WTC11 (cell line): ENCODE measurements around the gene ARHGAP4. TPM values are rescaled to one million over a fixed set of nuclear protein-coding genes. Genes with fewer than 3 reads are reported as not detected.

ENCODE experiments used
- ATAC-seq: fragments of 200-7000 bp; cut with Tn5 transposase; 2 replicates; pipeline ENCODE4 v1.10.0; 2021; ENCODE audit warnings: mild to moderate bottlenecking, moderate library complexity
- CTCF ChIA-PET: fragments of 300-600 bp; sonication (Branson Sonifier 250); formaldehyde crosslinking; loops from one replicate; lab custom pipeline; 2021; ENCODE audit warnings: antibody characterized with exemption; lab: Charles Lee
- POLR2A ChIA-PET: fragments of 350-600 bp; sonication (Branson Sonifier 250); formaldehyde crosslinking; loops from one replicate; lab custom pipeline; 2021; ENCODE audit warnings: antibody characterized with exemption; lab: Charles Lee
- DNase-seq: peaks from one replicate; pipeline ENCODE4 v3.0.0; 2021; ENCODE audit warnings: low spot score
- H3K27ac Mint-ChIP-seq: 2 replicates; pipeline ENCODE4 v1.8.0; 2021; ENCODE audit warnings: mixed read lengths
- H3K27me3 Mint-ChIP-seq: 2 replicates; pipeline ENCODE4 v1.8.0; 2021; ENCODE audit warnings: low read depth, mild to moderate bottlenecking, moderate library complexity, mixed read lengths
- H3K36me3 Mint-ChIP-seq: 2 replicates; pipeline ENCODE4 v1.8.0; 2021; ENCODE audit warnings: mixed read lengths
- H3K4me1 Mint-ChIP-seq: 2 replicates; pipeline ENCODE4 v1.8.0; 2022; ENCODE audit warnings: mixed read lengths
- H3K4me3 Mint-ChIP-seq: 2 replicates; pipeline ENCODE4 v1.8.0; 2021; ENCODE audit warnings: mild to moderate bottlenecking, moderate library complexity, mixed read lengths
- H3K9me3 Mint-ChIP-seq: 2 replicates; pipeline ENCODE4 v1.8.0; 2021; ENCODE audit warnings: mixed read lengths
- ATF6 ChIP-seq: sonication (generic); formaldehyde crosslinking; IDR thresholded peaks from 2 replicates; pipeline ENCODE4 v1.8.1; 2023; ENCODE audit warnings: mild to moderate bottlenecking, missing genetic modification reagents
- CBFB ChIP-seq: sonication (generic); formaldehyde crosslinking; IDR thresholded peaks from 2 replicates; pipeline ENCODE4 v1.8.1; 2022; ENCODE audit warnings: mild to moderate bottlenecking, low read depth, missing genetic modification reagents
- FOXP1 ChIP-seq: sonication (generic); formaldehyde crosslinking; IDR thresholded peaks from 2 replicates; pipeline ENCODE4 v1.8.0; 2022; ENCODE audit warnings: missing genetic modification reagents, mild to moderate bottlenecking, moderate library complexity, borderline replicate concordance
- GABPB1 ChIP-seq: sonication (generic); formaldehyde crosslinking; IDR thresholded peaks from 2 replicates; pipeline ENCODE4 v1.8.1; 2023; ENCODE audit warnings: mild to moderate bottlenecking, missing genetic modification reagents
- MXD4 ChIP-seq: fragments of 250-450 bp; sonication (Bioruptor Pico); IDR thresholded peaks from 2 replicates; pipeline ENCODE4 v1.8.0; 2021; ENCODE audit warnings: mild to moderate bottlenecking, moderate library complexity, borderline replicate concordance
- NFE2L1 ChIP-seq: sonication (generic); formaldehyde crosslinking; IDR thresholded peaks from 2 replicates; pipeline ENCODE4 v1.8.1; 2023; ENCODE audit warnings: missing genetic modification reagents
- RELA ChIP-seq: sonication (generic); formaldehyde crosslinking; IDR thresholded peaks from 2 replicates; pipeline ENCODE4 v1.8.1; 2022; ENCODE audit warnings: missing genetic modification reagents, mild to moderate bottlenecking, borderline replicate concordance
- SMAD4 ChIP-seq: sonication (generic); formaldehyde crosslinking; IDR thresholded peaks from 2 replicates; pipeline ENCODE4 v1.8.0; 2022; ENCODE audit warnings: mild to moderate bottlenecking, missing genetic modification reagents
- TEAD4 ChIP-seq: sonication (generic); formaldehyde crosslinking; IDR thresholded peaks from 2 replicates; pipeline ENCODE4 v1.8.0; 2022; ENCODE audit warnings: mild to moderate bottlenecking, missing genetic modification reagents
- TP53 ChIP-seq: sonication (generic); formaldehyde crosslinking; IDR thresholded peaks from 2 replicates; pipeline ENCODE4 v1.8.1; 2023; ENCODE audit warnings: mild to moderate bottlenecking, missing genetic modification reagents
- ZNF532 ChIP-seq: fragments of 250-450 bp; sonication (Bioruptor Pico); IDR thresholded peaks from 2 replicates; pipeline ENCODE4 v1.9.0; 2021; ENCODE audit warnings: mild to moderate bottlenecking, borderline replicate concordance
- total RNA-seq: library from RNA; stranded (reverse); gene quantifications from 3 replicates; pipeline ENCODE4 v1.2.3, GENCODE V29; 2021
- TF ChIP-seq, protein P1 (sequence below): fragments of 200-600 bp; IDR thresholded peaks from 2 replicates; pipeline ENCODE4 v1.8.0; 2022; ENCODE audit warnings: antibody characterized with exemption
- TF ChIP-seq, protein P2 (sequence below): sonication (generic); formaldehyde crosslinking; IDR thresholded peaks from 2 replicates; pipeline ENCODE4 v1.8.1; 2022; ENCODE audit warnings: mild to moderate bottlenecking, missing genetic modification reagents, moderate library complexity, borderline replicate concordance
- TF ChIP-seq, protein P3 (sequence below): sonication (generic); formaldehyde crosslinking; IDR thresholded peaks from 2 replicates; pipeline ENCODE4 v1.8.1; 2023; ENCODE audit warnings: mild to moderate bottlenecking, missing genetic modification reagents, moderate library complexity
- TF ChIP-seq, protein P4 (sequence below): sonication (generic); formaldehyde crosslinking; IDR thresholded peaks from 2 replicates; pipeline ENCODE4 v1.8.1; 2022; ENCODE audit warnings: mild to moderate bottlenecking, moderate library complexity, missing genetic modification reagents
- TF ChIP-seq, protein P5 (sequence below): sonication (generic); formaldehyde crosslinking; IDR thresholded peaks from 2 replicates; pipeline ENCODE4 v1.8.0; 2022; ENCODE audit warnings: mild to moderate bottlenecking, missing genetic modification reagents
- TF ChIP-seq, protein P6 (sequence below): sonication (generic); formaldehyde crosslinking; IDR thresholded peaks from 2 replicates; pipeline ENCODE4 v1.8.0; 2023; ENCODE audit warnings: mild to moderate bottlenecking, missing genetic modification reagents

The ARHGAP4 gene
- total RNA-seq, 1 experiment from 2014 or later: 52.1 TPM

DNA sequence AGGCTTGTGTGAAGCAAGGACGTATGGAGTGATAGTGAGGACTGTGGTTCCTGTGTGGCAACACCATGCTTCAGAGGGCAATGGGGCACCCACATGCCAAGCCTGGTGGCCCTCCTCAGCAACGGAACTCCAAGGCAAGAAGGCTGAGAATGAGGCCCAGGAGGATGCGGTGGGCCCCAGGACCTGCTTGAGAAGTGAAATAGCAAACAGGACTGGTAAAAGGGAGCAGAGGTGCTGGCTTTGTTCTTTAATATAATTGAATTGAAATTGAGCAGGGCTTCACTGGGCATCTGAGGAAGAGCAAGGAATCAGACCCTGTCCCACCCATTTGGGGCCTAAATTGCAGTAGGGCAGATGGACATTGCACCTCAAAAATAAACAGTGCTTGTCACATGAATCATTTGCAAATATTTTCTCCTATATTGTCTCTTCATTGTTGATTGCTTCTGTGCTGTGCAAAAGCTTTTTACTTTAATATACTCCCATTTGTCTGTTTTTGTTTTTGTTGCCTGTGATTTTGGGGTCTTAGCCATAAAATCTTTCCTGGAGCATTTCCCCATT lies 48.7 kb upstream of the ARHGAP4 start (continued):
- TF ChIP-seq, protein P1, sequence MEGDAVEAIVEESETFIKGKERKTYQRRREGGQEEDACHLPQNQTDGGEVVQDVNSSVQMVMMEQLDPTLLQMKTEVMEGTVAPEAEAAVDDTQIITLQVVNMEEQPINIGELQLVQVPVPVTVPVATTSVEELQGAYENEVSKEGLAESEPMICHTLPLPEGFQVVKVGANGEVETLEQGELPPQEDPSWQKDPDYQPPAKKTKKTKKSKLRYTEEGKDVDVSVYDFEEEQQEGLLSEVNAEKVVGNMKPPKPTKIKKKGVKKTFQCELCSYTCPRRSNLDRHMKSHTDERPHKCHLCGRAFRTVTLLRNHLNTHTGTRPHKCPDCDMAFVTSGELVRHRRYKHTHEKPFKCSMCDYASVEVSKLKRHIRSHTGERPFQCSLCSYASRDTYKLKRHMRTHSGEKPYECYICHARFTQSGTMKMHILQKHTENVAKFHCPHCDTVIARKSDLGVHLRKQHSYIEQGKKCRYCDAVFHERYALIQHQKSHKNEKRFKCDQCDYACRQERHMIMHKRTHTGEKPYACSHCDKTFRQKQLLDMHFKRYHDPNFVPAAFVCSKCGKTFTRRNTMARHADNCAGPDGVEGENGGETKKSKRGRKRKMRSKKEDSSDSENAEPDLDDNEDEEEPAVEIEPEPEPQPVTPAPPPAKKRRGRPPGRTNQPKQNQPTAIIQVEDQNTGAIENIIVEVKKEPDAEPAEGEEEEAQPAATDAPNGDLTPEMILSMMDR: no peak
- TF ChIP-seq, protein P2, sequence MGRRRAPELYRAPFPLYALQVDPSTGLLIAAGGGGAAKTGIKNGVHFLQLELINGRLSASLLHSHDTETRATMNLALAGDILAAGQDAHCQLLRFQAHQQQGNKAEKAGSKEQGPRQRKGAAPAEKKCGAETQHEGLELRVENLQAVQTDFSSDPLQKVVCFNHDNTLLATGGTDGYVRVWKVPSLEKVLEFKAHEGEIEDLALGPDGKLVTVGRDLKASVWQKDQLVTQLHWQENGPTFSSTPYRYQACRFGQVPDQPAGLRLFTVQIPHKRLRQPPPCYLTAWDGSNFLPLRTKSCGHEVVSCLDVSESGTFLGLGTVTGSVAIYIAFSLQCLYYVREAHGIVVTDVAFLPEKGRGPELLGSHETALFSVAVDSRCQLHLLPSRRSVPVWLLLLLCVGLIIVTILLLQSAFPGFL (CRISPR knock-in tag): no peak
- TF ChIP-seq NFE2L1 (CRISPR knock-in tag) (no peak), SMAD4 (no peak), FOXP1 (CRISPR knock-in tag) (no peak)
- TF ChIP-seq, protein P3, sequence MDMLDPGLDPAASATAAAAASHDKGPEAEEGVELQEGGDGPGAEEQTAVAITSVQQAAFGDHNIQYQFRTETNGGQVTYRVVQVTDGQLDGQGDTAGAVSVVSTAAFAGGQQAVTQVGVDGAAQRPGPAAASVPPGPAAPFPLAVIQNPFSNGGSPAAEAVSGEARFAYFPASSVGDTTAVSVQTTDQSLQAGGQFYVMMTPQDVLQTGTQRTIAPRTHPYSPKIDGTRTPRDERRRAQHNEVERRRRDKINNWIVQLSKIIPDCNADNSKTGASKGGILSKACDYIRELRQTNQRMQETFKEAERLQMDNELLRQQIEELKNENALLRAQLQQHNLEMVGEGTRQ (CRISPR knock-in tag): no peak
- TF ChIP-seq, protein P4, sequence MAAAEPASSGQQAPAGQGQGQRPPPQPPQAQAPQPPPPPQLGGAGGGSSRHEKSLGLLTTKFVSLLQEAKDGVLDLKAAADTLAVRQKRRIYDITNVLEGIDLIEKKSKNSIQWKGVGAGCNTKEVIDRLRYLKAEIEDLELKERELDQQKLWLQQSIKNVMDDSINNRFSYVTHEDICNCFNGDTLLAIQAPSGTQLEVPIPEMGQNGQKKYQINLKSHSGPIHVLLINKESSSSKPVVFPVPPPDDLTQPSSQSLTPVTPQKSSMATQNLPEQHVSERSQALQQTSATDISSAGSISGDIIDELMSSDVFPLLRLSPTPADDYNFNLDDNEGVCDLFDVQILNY (CRISPR knock-in tag): no peak
- TF ChIP-seq, protein P5, sequence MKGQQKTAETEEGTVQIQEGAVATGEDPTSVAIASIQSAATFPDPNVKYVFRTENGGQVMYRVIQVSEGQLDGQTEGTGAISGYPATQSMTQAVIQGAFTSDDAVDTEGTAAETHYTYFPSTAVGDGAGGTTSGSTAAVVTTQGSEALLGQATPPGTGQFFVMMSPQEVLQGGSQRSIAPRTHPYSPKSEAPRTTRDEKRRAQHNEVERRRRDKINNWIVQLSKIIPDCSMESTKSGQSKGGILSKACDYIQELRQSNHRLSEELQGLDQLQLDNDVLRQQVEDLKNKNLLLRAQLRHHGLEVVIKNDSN: no peak

DNA sequence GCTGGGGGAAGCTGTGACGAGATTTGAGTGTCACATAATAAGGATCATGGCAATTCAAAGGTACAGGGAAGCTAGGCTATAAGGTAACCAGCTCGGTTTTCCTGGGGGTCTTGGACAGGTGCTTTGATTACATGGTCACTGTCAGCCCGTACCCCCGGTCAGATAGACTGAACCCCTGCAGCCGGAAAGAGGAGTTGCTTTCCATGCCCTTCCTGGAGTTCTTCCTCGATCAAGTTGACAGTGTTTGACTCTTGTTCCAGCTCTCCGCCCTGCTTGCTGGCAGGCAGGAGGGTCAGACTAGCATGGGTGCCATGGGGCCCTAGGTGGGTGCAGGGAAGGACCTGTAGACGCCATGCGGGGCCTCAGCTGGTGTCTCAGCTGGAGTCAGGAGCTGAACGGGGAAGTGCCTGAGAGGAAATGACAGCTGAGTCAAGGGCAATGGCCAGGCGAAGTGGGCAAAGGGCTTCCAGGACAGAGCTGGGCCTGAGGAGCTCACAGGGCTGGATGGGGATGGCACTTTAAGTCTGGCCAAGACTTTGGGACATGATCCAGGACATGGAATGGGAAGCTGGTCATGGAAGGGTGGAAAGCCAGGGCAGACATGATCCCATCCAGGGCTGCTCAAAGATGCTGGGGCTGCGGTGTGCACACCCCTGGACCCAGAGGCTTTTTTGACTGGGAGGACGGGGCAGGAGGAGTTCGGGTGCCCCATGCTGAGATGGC lies 48.1 kb upstream of the ARHGAP4 start:
- Mint-ChIP-seq H3K27me3 (no peaks in the 10 kb centered on the region), H3K27ac (peak overlapping the region; percentile 21), H3K4me1 (0 out of 2 replicates have a peak, but pooled peaks cover 10% of the 10 kb centered on the region), H3K36me3 (no peaks in the 10 kb centered on the region; the same call in 1 of the 2 replicates), H3K4me3 (no peak overlapping the region; the same call in 1 of the 2 replicates), H3K9me3 (no peaks in the 10 kb centered on the region)
- CTCF ChIA-PET: interaction anchor here (1.1 kb wide), 2 partner anchors 40 to 334 kb away, joined by 3 to 4 read pairs; no protein-coding TSS in a partner anchor
- DNase-seq: no peak
- POLR2A ChIA-PET: interaction anchor here (0.8 kb wide), 1 partner anchor 28 kb away, joined by 3 read pairs; no protein-coding TSS in a partner anchor
- ATAC-seq: no peak
- TF ChIP-seq RELA (no peak), MXD4 (CRISPR knock-in tag) (no peak), GABPB1 (CRISPR knock-in tag) (no peak), ZNF532 (CRISPR knock-in tag) (no peak), TEAD4 (CRISPR knock-in tag) (no peak), CBFB (CRISPR knock-in tag) (no peak), ATF6 (CRISPR knock-in tag) (no peak), TP53 (CRISPR knock-in tag) (no peak)
- TF ChIP-seq, protein P5: no peak
- TF ChIP-seq, protein P6, sequence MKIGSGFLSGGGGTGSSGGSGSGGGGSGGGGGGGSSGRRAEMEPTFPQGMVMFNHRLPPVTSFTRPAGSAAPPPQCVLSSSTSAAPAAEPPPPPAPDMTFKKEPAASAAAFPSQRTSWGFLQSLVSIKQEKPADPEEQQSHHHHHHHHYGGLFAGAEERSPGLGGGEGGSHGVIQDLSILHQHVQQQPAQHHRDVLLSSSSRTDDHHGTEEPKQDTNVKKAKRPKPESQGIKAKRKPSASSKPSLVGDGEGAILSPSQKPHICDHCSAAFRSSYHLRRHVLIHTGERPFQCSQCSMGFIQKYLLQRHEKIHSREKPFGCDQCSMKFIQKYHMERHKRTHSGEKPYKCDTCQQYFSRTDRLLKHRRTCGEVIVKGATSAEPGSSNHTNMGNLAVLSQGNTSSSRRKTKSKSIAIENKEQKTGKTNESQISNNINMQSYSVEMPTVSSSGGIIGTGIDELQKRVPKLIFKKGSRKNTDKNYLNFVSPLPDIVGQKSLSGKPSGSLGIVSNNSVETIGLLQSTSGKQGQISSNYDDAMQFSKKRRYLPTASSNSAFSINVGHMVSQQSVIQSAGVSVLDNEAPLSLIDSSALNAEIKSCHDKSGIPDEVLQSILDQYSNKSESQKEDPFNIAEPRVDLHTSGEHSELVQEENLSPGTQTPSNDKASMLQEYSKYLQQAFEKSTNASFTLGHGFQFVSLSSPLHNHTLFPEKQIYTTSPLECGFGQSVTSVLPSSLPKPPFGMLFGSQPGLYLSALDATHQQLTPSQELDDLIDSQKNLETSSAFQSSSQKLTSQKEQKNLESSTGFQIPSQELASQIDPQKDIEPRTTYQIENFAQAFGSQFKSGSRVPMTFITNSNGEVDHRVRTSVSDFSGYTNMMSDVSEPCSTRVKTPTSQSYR (CRISPR knock-in tag): no peak
